A673 (cell line): Measurements from ENCODE around the gene CAPN9. TPM values are rescaled to one million over a fixed set of nuclear protein-coding genes. Genes with fewer than 3 reads are reported as not detected.

Experiments used
- BruUV-seq: library from RNA; stranded (reverse); fragments of 400-500 nt; replicated peaks from 2 replicates; lab custom pipeline; 2021; lab: Mats Ljungman, UMichigan
- CTCF ChIA-PET: fragments of 300-600 bp; sonication (Branson Sonifier 250); formaldehyde crosslinking; loops from one replicate; lab custom pipeline; 2022; ENCODE audit warnings: antibody characterized with exemption; lab: Charles Lee
- POLR2A ChIA-PET: fragments of 300-600 bp; sonication (Branson Sonifier 250); formaldehyde crosslinking; loops from one replicate; lab custom pipeline; 2022; ENCODE audit warnings: antibody characterized with exemption; ENCODE audit not compliant: low non-redundant PET; lab: Charles Lee
- DNase-seq: peaks from one replicate; pipeline ENCODE4 v3.0.0-alpha.2; 2015; ENCODE audit warnings: low spot score
- H3K27ac ChIP-seq: fragments of 200-600 bp; sonication (generic); 2 replicates; pipeline ENCODE4 v1.5.1; 2016; ENCODE audit warnings: mixed run types, low read depth, mild to moderate bottlenecking, mixed read lengths, antibody characterized with exemption, low read length; ENCODE audit not compliant: poor library complexity, severe bottlenecking
- H3K27me3 ChIP-seq: fragments of 200-600 bp; sonication (generic); replicated peaks from 2 replicates; pipeline ENCODE4 v1.6.1; 2017; ENCODE audit warnings: mixed run types, low read depth, mild to moderate bottlenecking, mixed read lengths, antibody characterized with exemption, low read length; ENCODE audit not compliant: insufficient read depth, poor library complexity
- H3K36me3 ChIP-seq: fragments of 200-600 bp; sonication (generic); 2 replicates; pipeline ENCODE4 v1.6.1; 2016; ENCODE audit warnings: mixed run types, mild to moderate bottlenecking, mixed read lengths, antibody characterized with exemption, low read length; ENCODE audit not compliant: insufficient read depth, poor library complexity, severe bottlenecking
- H3K4me1 ChIP-seq: fragments of 200-600 bp; sonication (generic); 2 replicates; pipeline ENCODE4 v1.6.1; 2017; ENCODE audit warnings: mixed run types, mild to moderate bottlenecking, mixed read lengths, antibody characterized with exemption, low read length; ENCODE audit not compliant: insufficient read depth, poor library complexity, severe bottlenecking
- H3K4me3 ChIP-seq: fragments of 200-600 bp; sonication (generic); 2 replicates; pipeline ENCODE4 v1.5.1; 2016; ENCODE audit warnings: low read depth, mixed run types, mild to moderate bottlenecking, mixed read lengths, low read length; ENCODE audit not compliant: poor library complexity, severe bottlenecking
- H3K9me3 ChIP-seq: fragments of 200-600 bp; sonication (generic); 2 replicates; pipeline ENCODE4 v1.6.1; 2016; ENCODE audit warnings: mixed run types, low read depth, mild to moderate bottlenecking, mixed read lengths, antibody characterized with exemption, low read length; ENCODE audit not compliant: poor library complexity, severe bottlenecking
- EZH2 ChIP-seq: fragments of 200-600 bp; sonication (generic); IDR thresholded peaks from 2 replicates; pipeline ENCODE4 v1.6.1; 2017; ENCODE audit warnings: borderline replicate concordance, low read depth, mild to moderate bottlenecking, mixed read lengths, antibody characterized with exemption, low read length; ENCODE audit not compliant: poor library complexity, severe bottlenecking
- intact Hi-C: fragments of 100-400 bp; cut with micrococcal nuclease; formaldehyde crosslinking; loops from one replicate; pipeline ENCODE4 v1.10.0; 2022; ENCODE audit not compliant: unreplicated experiment
- total RNA-seq: library from RNA; stranded (reverse); gene quantifications from 2 replicates; pipeline ENCODE4 v1.2.3, GENCODE V29; 2021
- TF ChIP-seq, protein P1 (sequence below): fragments of 300-800, 200-600 bp; sonication (generic); conservative IDR thresholded peaks from 2 replicates; pipeline ENCODE4 v1.5.1; 2017; ENCODE audit warnings: low read depth, mild to moderate bottlenecking, antibody characterized with exemption, low read length, moderate library complexity, mixed read lengths

CAPN9 gene
- total RNA-seq, 1 experiment from 2014 or later = not detected

DNA sequence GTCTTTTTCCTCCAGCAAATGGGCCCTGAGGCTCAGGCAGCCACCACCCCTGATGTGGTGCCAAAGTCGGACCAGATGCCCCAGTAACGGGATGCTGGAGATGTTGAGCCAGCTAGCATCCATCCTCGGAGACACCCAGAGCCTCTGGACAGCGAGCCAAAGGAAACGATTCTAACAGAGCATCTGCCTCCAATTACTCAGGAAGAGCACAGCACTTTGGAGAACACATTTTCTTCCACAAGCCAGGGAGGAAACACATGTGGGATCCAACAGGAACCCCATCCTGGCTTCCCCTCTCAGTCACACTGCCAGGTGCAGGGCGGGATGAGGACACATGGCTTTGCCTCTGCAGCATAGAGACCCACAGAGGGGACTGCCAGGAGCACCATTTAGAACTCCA lies 76.2 kb downstream of the CAPN9 start:
- Histone ChIP-seq H3K4me1 (no peaks in the 10 kb centered on the region), H3K9me3 (no peaks in the 10 kb centered on the region), H3K27ac (no peak overlapping the region), H3K27me3 (no peaks in the 10 kb centered on the region), H3K4me3 (no peak overlapping the region), H3K36me3 (no peaks in the 10 kb centered on the region)
- ChIA-PET CTCF (no interaction called here), POLR2A (no interaction called here)
- TF ChIP-seq, protein P1, sequence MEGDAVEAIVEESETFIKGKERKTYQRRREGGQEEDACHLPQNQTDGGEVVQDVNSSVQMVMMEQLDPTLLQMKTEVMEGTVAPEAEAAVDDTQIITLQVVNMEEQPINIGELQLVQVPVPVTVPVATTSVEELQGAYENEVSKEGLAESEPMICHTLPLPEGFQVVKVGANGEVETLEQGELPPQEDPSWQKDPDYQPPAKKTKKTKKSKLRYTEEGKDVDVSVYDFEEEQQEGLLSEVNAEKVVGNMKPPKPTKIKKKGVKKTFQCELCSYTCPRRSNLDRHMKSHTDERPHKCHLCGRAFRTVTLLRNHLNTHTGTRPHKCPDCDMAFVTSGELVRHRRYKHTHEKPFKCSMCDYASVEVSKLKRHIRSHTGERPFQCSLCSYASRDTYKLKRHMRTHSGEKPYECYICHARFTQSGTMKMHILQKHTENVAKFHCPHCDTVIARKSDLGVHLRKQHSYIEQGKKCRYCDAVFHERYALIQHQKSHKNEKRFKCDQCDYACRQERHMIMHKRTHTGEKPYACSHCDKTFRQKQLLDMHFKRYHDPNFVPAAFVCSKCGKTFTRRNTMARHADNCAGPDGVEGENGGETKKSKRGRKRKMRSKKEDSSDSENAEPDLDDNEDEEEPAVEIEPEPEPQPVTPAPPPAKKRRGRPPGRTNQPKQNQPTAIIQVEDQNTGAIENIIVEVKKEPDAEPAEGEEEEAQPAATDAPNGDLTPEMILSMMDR = no peak
- TF ChIP-seq EZH2 = no peak
- intact Hi-C loops = no loop called here
- DNase-seq = no peak
- BruUV-seq = no TSS peak

DNA sequence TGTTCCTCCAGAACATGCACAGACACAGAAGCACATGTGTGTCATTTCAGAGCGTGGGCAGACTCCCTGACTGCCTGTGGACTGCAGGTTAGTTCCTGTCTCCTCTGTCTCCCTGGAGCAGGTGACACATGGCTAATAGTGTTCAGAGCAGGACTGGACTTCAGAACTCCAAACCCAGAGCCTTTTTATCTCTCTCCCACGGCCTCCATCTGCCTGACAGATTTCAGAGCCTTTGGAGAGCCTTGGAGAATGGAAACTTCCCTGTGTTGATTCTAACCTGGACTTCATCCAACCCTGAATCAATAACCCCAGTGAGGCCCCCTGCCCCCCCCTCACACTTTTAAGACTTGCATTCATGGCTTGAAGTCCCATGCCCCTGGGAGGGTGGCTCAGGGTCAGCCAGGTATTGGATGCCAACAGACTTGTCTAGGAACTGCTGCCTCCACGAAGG lies 76.8 kb downstream of the CAPN9 start:
- no peak for TF ChIP-seq EZH2
- TF ChIP-seq, protein P1 = no peak
- intact Hi-C loops = no loop called here
- ChIA-PET POLR2A (no interaction called here), CTCF (no interaction called here)
- Histone ChIP-seq H3K27me3 (no peaks in the 10 kb centered on the region), H3K36me3 (no peaks in the 10 kb centered on the region), H3K27ac (no peak overlapping the region), H3K4me1 (no peaks in the 10 kb centered on the region), H3K9me3 (no peaks in the 10 kb centered on the region), H3K4me3 (no peak overlapping the region)
- BruUV-seq = no TSS peak
- DNase-seq = no peak

DNA sequence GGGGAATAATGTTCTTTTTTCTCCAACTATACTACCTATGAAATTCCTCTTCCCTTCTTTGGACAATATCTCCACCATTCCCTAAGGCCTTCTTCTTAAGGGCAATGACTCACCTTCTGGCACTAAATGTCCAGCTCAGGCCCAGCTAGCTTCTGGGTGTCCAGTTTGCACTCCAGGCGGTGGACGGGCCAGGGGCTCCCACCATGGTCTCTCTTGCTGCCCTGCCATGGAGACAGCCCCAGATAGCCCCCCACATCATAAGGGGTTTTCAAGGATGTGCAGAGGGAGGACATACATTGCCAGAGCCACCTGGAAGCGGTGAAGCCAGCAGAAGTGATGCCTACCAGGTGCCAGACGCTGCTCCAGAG lies 77.3 kb downstream of the CAPN9 start:
- BruUV-seq = no TSS peak
- Histone ChIP-seq H3K27me3 (no peaks in the 10 kb centered on the region), H3K27ac (no peak overlapping the region), H3K4me3 (no peak overlapping the region), H3K36me3 (no peaks in the 10 kb centered on the region), H3K9me3 (no peaks in the 10 kb centered on the region), H3K4me1 (no peaks in the 10 kb centered on the region)
- intact Hi-C loops = no loop called here
- ChIA-PET CTCF (no interaction called here), POLR2A (no interaction called here)
- TF ChIP-seq EZH2 = no peak
- TF ChIP-seq, protein P1 = no peak
- no peak for DNase-seq
